Measurements from ENCODE around the gene TBP.

GRCh38 chr6:170514908-170515307, 39.3 kb upstream of the TBP start:
- TF ChIP-seq CTCF (IDR thresholded peaks at IDR 0.05; ENCODE audit: insufficient read depth, low read depth, low read length) (no peak), EZH2 (IDR thresholded peaks at IDR 0.05; ENCODE audit: insufficient read depth, low read length) (no peak)

Measured in astrocyte (in vitro differentiated cells and primary cell).